PC-9 (cell line): Measurements from ENCODE around the gene IL1RAP.

ENCODE experiments used
- CTCF ChIP-seq: fragments of 200-600 bp; sonication (generic); conservative IDR thresholded peaks from 2 replicates; pipeline ENCODE4 v1.6.1; 2017; ENCODE audit warnings: mixed run types, antibody characterized with exemption, mild to moderate bottlenecking, moderate library complexity
- EZH2 ChIP-seq: fragments of 200-600 bp; sonication (generic); IDR thresholded peaks from 2 replicates; pipeline ENCODE4 v1.8.0; 2017; ENCODE audit warnings: antibody characterized with exemption, low read depth

GRCh38 chr3:190692256-190692655, 178.4 kb downstream of the IL1RAP start:
- no peak for TF ChIP-seq CTCF
- TF ChIP-seq EZH2, result no peak
